ENCODE data around the gene MCAM. TPM values are rescaled to one million over a fixed set of nuclear protein-coding genes. Genes with fewer than 3 reads are reported as not detected.

MCAM gene
- total RNA-seq, 1 donor from 2014 or later: 78.3 TPM

- H3K36me3 Mint-ChIP-seq (ENCODE audit: low read depth, unreplicated experiment): peaks cover 54% of the 10 kb centered on the region
- peaks cover 13% of the 10 kb centered on the region for H3K4me1 Mint-ChIP-seq (ENCODE audit: unreplicated experiment)
- H3K27me3 Mint-ChIP-seq (ENCODE audit: unreplicated experiment): peaks cover 4% of the 10 kb centered on the region
- DNase-seq (ENCODE audit: low spot score): no peak
- no peak for TF ChIP-seq CTCF (IDR thresholded peaks at IDR 0.05; ENCODE audit: unreplicated experiment)
- H3K9me3 Mint-ChIP-seq (ENCODE audit: unreplicated experiment): no peaks in the 10 kb centered on the region
- H3K4me3 Mint-ChIP-seq (ENCODE audit: unreplicated experiment): no peak overlapping the region
- no peak overlapping the region for H3K27ac Mint-ChIP-seq (ENCODE audit: unreplicated experiment)
Observed at GRCh38 chr11:119300198-119300964, 16.5 kb downstream of the MCAM start.

GRCh38 chr11:119299416-119299815 lies 17.5 kb downstream of the MCAM start:
- peaks cover 48% of the 10 kb centered on the region for H3K36me3 Mint-ChIP-seq (ENCODE audit: low read depth, unreplicated experiment)
- no peak for TF ChIP-seq CTCF (IDR thresholded peaks at IDR 0.05; ENCODE audit: unreplicated experiment)
- DNase-seq (ENCODE audit: low spot score): no peak
- H3K27ac Mint-ChIP-seq (ENCODE audit: unreplicated experiment): no peak overlapping the region
- H3K4me1 Mint-ChIP-seq (ENCODE audit: unreplicated experiment): peaks cover 4% of the 10 kb centered on the region
- H3K9me3 Mint-ChIP-seq (ENCODE audit: unreplicated experiment): no peaks in the 10 kb centered on the region
- no peak overlapping the region for H3K4me3 Mint-ChIP-seq (ENCODE audit: unreplicated experiment)
- H3K27me3 Mint-ChIP-seq (ENCODE audit: unreplicated experiment): peaks cover 2% of the 10 kb centered on the region

- no peak for DNase-seq (ENCODE audit: low spot score)
- peaks cover 2% of the 10 kb centered on the region for H3K27me3 Mint-ChIP-seq (ENCODE audit: unreplicated experiment)
- H3K4me3 Mint-ChIP-seq (ENCODE audit: unreplicated experiment): peak overlapping the region; percentile 32
- no peak overlapping the region for H3K27ac Mint-ChIP-seq (ENCODE audit: unreplicated experiment)
- no peaks in the 10 kb centered on the region for H3K9me3 Mint-ChIP-seq (ENCODE audit: unreplicated experiment)
- no peaks in the 10 kb centered on the region for H3K4me1 Mint-ChIP-seq (ENCODE audit: unreplicated experiment)
- no peak for TF ChIP-seq CTCF (IDR thresholded peaks at IDR 0.05; ENCODE audit: unreplicated experiment)
- peaks cover 41% of the 10 kb centered on the region for H3K36me3 Mint-ChIP-seq (ENCODE audit: low read depth, unreplicated experiment)
Observed at GRCh38 chr11:119298726-119299125, 18.2 kb downstream of the MCAM start.

GRCh38 chr11:119297938-119298337 lies 19.0 kb downstream of the MCAM start:
- no peak for DNase-seq (ENCODE audit: low spot score)
- no peaks in the 10 kb centered on the region for H3K4me1 Mint-ChIP-seq (ENCODE audit: unreplicated experiment)
- no peak overlapping the region for H3K27ac Mint-ChIP-seq (ENCODE audit: unreplicated experiment)
- no peak for TF ChIP-seq CTCF (IDR thresholded peaks at IDR 0.05; ENCODE audit: unreplicated experiment)
- peaks cover 2% of the 10 kb centered on the region for H3K27me3 Mint-ChIP-seq (ENCODE audit: unreplicated experiment)
- no peak overlapping the region for H3K4me3 Mint-ChIP-seq (ENCODE audit: unreplicated experiment)
- H3K9me3 Mint-ChIP-seq (ENCODE audit: unreplicated experiment): no peaks in the 10 kb centered on the region
- H3K36me3 Mint-ChIP-seq (ENCODE audit: low read depth, unreplicated experiment): peaks cover 33% of the 10 kb centered on the region

- Mint-ChIP-seq H3K4me1 (ENCODE audit: unreplicated experiment) (no peaks in the 10 kb centered on the region), H3K27me3 (ENCODE audit: unreplicated experiment) (no peaks in the 10 kb centered on the region), H3K27ac (ENCODE audit: unreplicated experiment) (no peak overlapping the region), H3K36me3 (ENCODE audit: low read depth, unreplicated experiment) (peaks cover 23% of the 10 kb centered on the region), H3K9me3 (ENCODE audit: unreplicated experiment) (no peaks in the 10 kb centered on the region), H3K4me3 (ENCODE audit: unreplicated experiment) (no peak overlapping the region)
- no peak for DNase-seq (ENCODE audit: low spot score)
- no peak for TF ChIP-seq CTCF (IDR thresholded peaks at IDR 0.05; ENCODE audit: unreplicated experiment)
Observed at GRCh38 chr11:119295178-119295577, 21.8 kb downstream of the MCAM start.
